ENCODE measurements around the gene GRK5. TPM values are rescaled to one million over a fixed set of nuclear protein-coding genes. Genes with fewer than 3 reads are reported as not detected.
A peak's percentile ranks its signal among the peaks of the same experiment; 100 is the strongest.

Gene GRK5
- total RNA-seq, 4 donors from 2014 or later = 9.2 to 27.3 (median 15.0) TPM

DNA sequence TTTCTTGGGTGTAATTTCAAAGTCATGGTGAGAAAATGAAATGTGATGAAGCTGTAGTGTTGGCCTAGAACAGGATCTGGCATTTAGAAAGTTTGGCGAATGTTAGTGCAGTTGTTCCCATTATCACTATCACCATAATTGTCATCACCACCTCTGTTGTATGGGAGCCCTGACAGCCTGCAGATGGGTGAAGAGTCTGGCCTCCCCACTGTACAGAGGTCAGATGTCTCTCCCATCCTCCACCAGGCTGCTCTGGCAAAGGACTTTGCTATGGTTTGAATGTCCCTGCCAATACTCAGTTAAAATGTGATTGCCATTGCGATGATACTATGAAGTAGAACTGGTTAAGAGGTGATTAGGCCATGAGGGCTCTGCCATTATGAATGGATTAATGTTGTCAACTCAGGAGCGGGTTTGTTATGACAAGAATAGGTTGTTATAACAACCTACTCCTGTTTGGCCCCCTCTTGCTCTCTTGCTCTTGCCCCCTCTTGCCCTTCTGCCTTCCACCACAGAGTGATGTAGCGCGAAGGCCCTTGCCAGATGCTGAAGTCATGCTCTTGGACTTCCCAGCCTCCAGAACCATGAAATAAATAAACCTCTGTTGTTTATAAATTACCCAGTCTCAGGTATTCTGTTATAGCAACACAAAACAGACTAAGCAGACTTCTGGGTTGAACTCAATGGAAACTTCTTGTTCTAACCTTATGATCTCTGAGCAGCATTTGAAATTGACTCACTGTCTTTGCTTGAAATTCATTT lies 90.0 kb downstream of the GRK5 start:
- no peaks in the 10 kb centered on the region for H3K27me3 ChIP-seq
- no peak overlapping the region for H3K4me3 ChIP-seq (replicated peaks in 1 of 3)
- no peak for DNase-seq
- H3K27ac ChIP-seq = no peak overlapping the region
- intact Hi-C loops (cut with DNase I) = no loop called here
- TF ChIP-seq POLR2A (IDR thresholded peaks at IDR 0.05) = no peak
- TF ChIP-seq, protein P1, sequence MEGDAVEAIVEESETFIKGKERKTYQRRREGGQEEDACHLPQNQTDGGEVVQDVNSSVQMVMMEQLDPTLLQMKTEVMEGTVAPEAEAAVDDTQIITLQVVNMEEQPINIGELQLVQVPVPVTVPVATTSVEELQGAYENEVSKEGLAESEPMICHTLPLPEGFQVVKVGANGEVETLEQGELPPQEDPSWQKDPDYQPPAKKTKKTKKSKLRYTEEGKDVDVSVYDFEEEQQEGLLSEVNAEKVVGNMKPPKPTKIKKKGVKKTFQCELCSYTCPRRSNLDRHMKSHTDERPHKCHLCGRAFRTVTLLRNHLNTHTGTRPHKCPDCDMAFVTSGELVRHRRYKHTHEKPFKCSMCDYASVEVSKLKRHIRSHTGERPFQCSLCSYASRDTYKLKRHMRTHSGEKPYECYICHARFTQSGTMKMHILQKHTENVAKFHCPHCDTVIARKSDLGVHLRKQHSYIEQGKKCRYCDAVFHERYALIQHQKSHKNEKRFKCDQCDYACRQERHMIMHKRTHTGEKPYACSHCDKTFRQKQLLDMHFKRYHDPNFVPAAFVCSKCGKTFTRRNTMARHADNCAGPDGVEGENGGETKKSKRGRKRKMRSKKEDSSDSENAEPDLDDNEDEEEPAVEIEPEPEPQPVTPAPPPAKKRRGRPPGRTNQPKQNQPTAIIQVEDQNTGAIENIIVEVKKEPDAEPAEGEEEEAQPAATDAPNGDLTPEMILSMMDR (IDR thresholded peaks at IDR 0.05) = no peak
- no peaks in the 10 kb centered on the region for H3K36me3 ChIP-seq
- H3K4me1 ChIP-seq = peaks cover 16 to 18% of the 10 kb centered on the region in 2 donors
- WGBS, 2 donors = 95 to 98% methylated on average over 5 of the region's 5 CpGs
- no peaks in the 10 kb centered on the region for H3K9me3 ChIP-seq

DNA sequence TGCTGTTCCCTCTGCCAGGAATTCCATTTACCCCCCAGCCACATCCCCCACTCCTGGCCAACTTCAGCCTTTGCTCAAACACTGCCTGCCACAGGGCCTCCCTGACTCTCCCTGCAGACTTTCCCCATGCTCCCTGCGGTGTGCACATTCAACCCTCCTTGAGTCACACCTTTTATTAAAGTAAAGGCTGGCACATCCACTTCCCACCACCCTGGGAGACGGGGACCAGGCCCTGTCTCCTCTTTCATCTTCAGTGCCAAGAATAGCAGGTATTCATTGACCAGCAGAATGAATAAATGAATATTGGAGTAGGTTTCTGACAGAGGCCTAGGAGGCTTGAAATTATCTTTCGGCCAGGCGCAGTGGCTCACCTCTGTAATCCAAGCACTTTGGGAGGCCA lies 91.4 kb downstream of the GRK5 start:
- TF ChIP-seq POLR2A (IDR thresholded peaks at IDR 0.05) = no peak
- TF ChIP-seq, protein P1 (IDR thresholded peaks at IDR 0.05) = no peak
- Histone ChIP-seq H3K9me3 (no peaks in the 10 kb centered on the region), H3K27ac (no peak overlapping the region), H3K36me3 (no peaks in the 10 kb centered on the region), H3K4me1 (peaks cover 21 to 33% of the 10 kb centered on the region in 2 donors), H3K27me3 (no peaks in the 10 kb centered on the region), H3K4me3 (replicated peaks in 1 of 3) (no peak overlapping the region)
- no peak for DNase-seq
- WGBS, 2 donors = 71 to 72% methylated on average over 4 of the region's 4 CpGs
- intact Hi-C loops (cut with DNase I) = no loop called here

DNA sequence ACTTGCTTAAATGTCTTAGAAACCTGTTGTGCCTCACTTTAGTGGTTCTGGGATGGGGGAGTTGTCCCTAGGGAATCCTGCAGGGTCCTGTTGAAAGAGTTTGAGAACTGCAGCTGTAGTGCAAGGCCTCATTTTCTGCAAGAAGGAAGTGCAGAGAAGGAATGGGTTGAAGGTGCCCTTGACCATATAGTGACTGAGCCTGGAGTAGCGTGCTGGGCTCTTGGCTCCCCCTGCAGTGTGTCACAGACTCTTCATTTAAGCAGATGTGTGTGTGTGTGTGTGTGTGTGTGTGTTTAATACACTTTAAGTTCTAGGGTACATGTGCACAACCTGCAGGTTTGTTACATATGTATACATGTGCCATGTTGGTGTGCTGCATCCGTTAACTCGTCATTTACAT lies 92.2 kb downstream of the GRK5 start:
- no peak overlapping the region for H3K4me3 ChIP-seq (replicated peaks in 1 of 3)
- WGBS, 2 donors = 83 to 92% methylated on average over 3 of the region's 3 CpGs
- H3K27me3 ChIP-seq = no peaks in the 10 kb centered on the region
- no peak for DNase-seq
- H3K4me1 ChIP-seq = peaks cover 21 to 40% of the 10 kb centered on the region in 2 donors
- intact Hi-C loops (cut with DNase I) = no loop called here
- no peak overlapping the region for H3K27ac ChIP-seq
- no peaks in the 10 kb centered on the region for H3K9me3 ChIP-seq
- TF ChIP-seq POLR2A (IDR thresholded peaks at IDR 0.05) = no peak
- TF ChIP-seq, protein P1 (IDR thresholded peaks at IDR 0.05) = no peak
- no peaks in the 10 kb centered on the region for H3K36me3 ChIP-seq

DNA sequence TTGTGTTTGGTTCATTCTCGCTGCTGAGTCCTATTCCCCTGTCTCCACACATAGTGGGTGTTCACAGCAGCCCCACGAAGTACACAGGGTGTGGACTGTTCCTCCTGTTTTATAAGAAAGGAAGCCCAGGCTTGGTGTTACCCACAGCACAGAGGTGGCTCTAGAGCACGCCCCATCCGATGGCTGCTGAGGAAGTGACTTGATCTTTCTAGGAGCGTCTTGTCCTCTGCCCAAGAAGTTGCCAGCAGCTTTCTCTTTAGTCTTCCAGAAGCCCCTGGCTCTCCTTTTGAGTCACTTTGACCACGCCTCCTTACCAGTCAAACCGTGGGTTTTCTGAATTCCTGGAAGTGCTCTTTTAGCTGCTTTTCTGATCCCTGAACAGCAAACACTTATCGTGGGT lies 94.0 kb downstream of the GRK5 start:
- Histone ChIP-seq H3K4me1 (peaks cover 21 to 57% of the 10 kb centered on the region in 2 donors), H3K36me3 (no peaks in the 10 kb centered on the region), H3K4me3 (replicated peaks in 1 of 3) (no peak overlapping the region), H3K9me3 (no peaks in the 10 kb centered on the region), H3K27ac (peak overlapping the region in 2 of 3 donors; percentile 72 to 73), H3K27me3 (no peaks in the 10 kb centered on the region)
- TF ChIP-seq, protein P1 (IDR thresholded peaks at IDR 0.05) = no peak
- TF ChIP-seq POLR2A (IDR thresholded peaks at IDR 0.05) = no peak
- 67 to 75% methylated on average over 8 of the region's 8 CpGs for WGBS, 2 donors
- no peak for DNase-seq
- intact Hi-C loops (cut with DNase I) = no loop called here

DNA sequence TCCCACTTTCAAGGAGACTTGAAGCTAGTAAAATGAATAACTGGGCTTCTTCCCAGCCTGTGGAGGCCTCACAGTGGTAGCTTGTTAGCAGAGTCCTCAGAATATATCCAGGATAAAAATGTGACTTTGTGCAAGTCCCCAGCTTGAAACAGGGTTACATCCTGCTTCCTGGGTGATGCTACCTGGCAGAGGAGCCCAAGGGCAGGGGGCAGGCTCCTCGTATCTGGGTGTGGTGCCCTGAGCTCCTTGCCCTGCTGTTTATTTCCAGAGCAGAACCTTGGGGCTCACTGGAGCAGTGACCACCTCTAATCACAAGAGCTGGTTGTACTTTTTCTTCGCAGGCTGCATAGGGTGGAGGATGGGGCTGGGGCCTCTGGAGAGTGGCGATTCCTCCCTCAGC lies 94.8 kb downstream of the GRK5 start:
- Histone ChIP-seq H3K27ac (peak overlapping the region; percentile 15 to 73 (median 72)), H3K4me3 (replicated peaks in 1 of 3) (no peak overlapping the region), H3K36me3 (no peaks in the 10 kb centered on the region), H3K27me3 (no peaks in the 10 kb centered on the region), H3K4me1 (peaks cover 21 to 61% of the 10 kb centered on the region in 2 donors), H3K9me3 (no peaks in the 10 kb centered on the region)
- no peak for TF ChIP-seq POLR2A (IDR thresholded peaks at IDR 0.05)
- TF ChIP-seq, protein P1 (IDR thresholded peaks at IDR 0.05) = no peak
- intact Hi-C loops (cut with DNase I) = no loop called here
- peak; percentile 40 to 47 for DNase-seq
- 18 to 49% methylated on average over 3 of the region's 3 CpGs for WGBS, 2 donors

Measured in thyroid gland (tissue), 4 donors.